Activated CD8-positive, alpha-beta T cell treated with anti-CD3 and anti-CD28 coated beads for 36 hours (primary cell): ENCODE measurements around the gene CDHR3. TPM values are rescaled to one million over a fixed set of nuclear protein-coding genes. Genes with fewer than 3 reads are reported as not detected.

Experiments
- ATAC-seq: fragments of 200-7000 bp; cut with Tn5 transposase; one replicate; pipeline ENCODE4 v1.10.0; 2021; ENCODE audit warnings: mild to moderate bottlenecking, moderate library complexity
- CTCF ChIA-PET: fragments of 350-600 bp; sonication (Branson Sonifier 250); formaldehyde crosslinking; loops from one replicate; lab custom pipeline; 2021; ENCODE audit warnings: antibody characterized with exemption; lab: Charles Lee
- POLR2A ChIA-PET: fragments of 350-600 bp; sonication (Branson Sonifier 250); formaldehyde crosslinking; loops from one replicate; lab custom pipeline; 2021; ENCODE audit warnings: antibody characterized with exemption; lab: Charles Lee
- DNase-seq: peaks from one replicate; pipeline ENCODE4 v3.0.0-alpha.2; 2020
- H3K27ac Mint-ChIP-seq: one replicate; pipeline ENCODE4 v1.8.0; 2021; ENCODE audit warnings: mild to moderate bottlenecking, mixed read lengths
- H3K27me3 Mint-ChIP-seq: one replicate; pipeline ENCODE4 v1.8.0; 2021; ENCODE audit warnings: mixed read lengths
- H3K36me3 Mint-ChIP-seq: one replicate; pipeline ENCODE4 v1.8.0; 2021; ENCODE audit warnings: low read depth, mixed read lengths
- H3K4me1 Mint-ChIP-seq: one replicate; pipeline ENCODE4 v1.8.0; 2021; ENCODE audit warnings: low read depth, mixed read lengths
- H3K4me3 Mint-ChIP-seq: one replicate; pipeline ENCODE4 v1.8.0; 2021; ENCODE audit warnings: mild to moderate bottlenecking, moderate library complexity, mixed read lengths
- H3K9me3 Mint-ChIP-seq: one replicate; pipeline ENCODE4 v1.8.0; 2021; ENCODE audit warnings: mixed read lengths
- CTCF ChIP-seq: fragments of 200-600 bp; IDR thresholded peaks from one replicate; pipeline ENCODE4 v1.8.0; 2022; ENCODE audit warnings: antibody characterized with exemption, mild to moderate bottlenecking
- intact Hi-C: fragments of 100-400 bp; cut with micrococcal nuclease; formaldehyde crosslinking; loops from one replicate; pipeline ENCODE4 v1.10.0; 2022
- total RNA-seq, 2 experiments: library from RNA; stranded (reverse); gene quantifications; one replicate each; pipeline ENCODE4 v1.2.3, GENCODE V29; 2021

Gene CDHR3
- total RNA-seq, 2 experiments from 2014 or later, result 0.58 to 0.74 TPM

GRCh38 chr7:106012935-106013439 is 49.9 kb downstream of the CDHR3 start:
- TF ChIP-seq CTCF, result no peak
- peaks cover 40% of the 10 kb centered on the region for H3K4me1 Mint-ChIP-seq
- H3K9me3 Mint-ChIP-seq, result peaks cover 6% of the 10 kb centered on the region
- H3K4me3 Mint-ChIP-seq, result no peak overlapping the region
- intact Hi-C loops, result loop anchor here (5.0 kb wide), 1 partner anchor 136 kb away; the partner anchor contains the start of gene ATXN7L1
- DNase-seq, result no peak
- H3K27me3 Mint-ChIP-seq, result peaks cover 2% of the 10 kb centered on the region
- ATAC-seq, result no peak
- no peaks in the 10 kb centered on the region for H3K36me3 Mint-ChIP-seq
- CTCF ChIA-PET, result interaction anchor here (0.9 to 1.8 kb wide), 2 partner anchors 45 to 252 kb away, joined by 3 to 7 read pairs; no protein-coding TSS in a partner anchor
- POLR2A ChIA-PET, result no interaction called here
- no peak overlapping the region for H3K27ac Mint-ChIP-seq

GRCh38 chr7:106015381-106016218 is 52.5 kb downstream of the CDHR3 start:
- no peak for TF ChIP-seq CTCF
- no peak overlapping the region for H3K4me3 Mint-ChIP-seq
- intact Hi-C loops, result no loop called here
- H3K36me3 Mint-ChIP-seq, result no peaks in the 10 kb centered on the region
- peaks cover 44% of the 10 kb centered on the region for H3K4me1 Mint-ChIP-seq
- ATAC-seq, result no peak
- no peak overlapping the region for H3K27ac Mint-ChIP-seq
- no peak for DNase-seq
- ChIA-PET CTCF (interaction anchor here (0.7 to 2.2 kb wide), 4 partner anchors 15 to 138 kb away, joined by 3 to 11 read pairs (median 4); partner anchors contain the start of gene ATXN7L1), POLR2A (interaction anchor here (1.0 kb wide), 1 partner anchor 81 kb away, joined by 3 read pairs; no protein-coding TSS in a partner anchor)
- peaks cover 2% of the 10 kb centered on the region for H3K27me3 Mint-ChIP-seq
- H3K9me3 Mint-ChIP-seq, result no peaks in the 10 kb centered on the region

DNA sequence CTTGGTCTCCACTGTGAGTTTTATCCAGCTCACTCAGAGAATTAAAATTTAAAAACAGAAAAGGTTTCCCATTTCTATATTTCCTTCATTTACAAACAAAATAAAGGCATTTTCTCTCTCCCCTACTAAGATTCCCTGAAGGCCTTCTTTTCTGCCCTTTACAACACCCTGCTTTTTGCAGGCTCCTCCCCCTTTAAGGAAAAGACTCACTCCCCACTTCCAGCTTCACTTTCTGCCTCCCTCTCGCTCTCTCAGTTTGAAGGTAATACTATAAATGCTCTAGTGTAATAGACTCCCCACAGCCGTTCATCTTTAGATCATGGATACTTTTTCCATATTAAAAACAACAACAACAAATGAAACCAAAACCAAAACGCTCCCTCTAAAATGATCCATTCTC is 53.3 kb downstream of the CDHR3 start:
- Mint-ChIP-seq H3K27ac (no peak overlapping the region), H3K36me3 (no peaks in the 10 kb centered on the region), H3K9me3 (no peaks in the 10 kb centered on the region), H3K27me3 (peaks cover 2% of the 10 kb centered on the region), H3K4me1 (peaks cover 50% of the 10 kb centered on the region), H3K4me3 (no peak overlapping the region)
- ATAC-seq, result no peak
- intact Hi-C loops, result no loop called here
- ChIA-PET POLR2A (interaction anchor here (1.0 kb wide), 1 partner anchor 80 kb away, joined by 3 read pairs; no protein-coding TSS in a partner anchor), CTCF (interaction anchor here (0.7 kb wide), 1 partner anchor 24 kb away, joined by 3 read pairs; no protein-coding TSS in a partner anchor)
- no peak for DNase-seq
- no peak for TF ChIP-seq CTCF

DNA sequence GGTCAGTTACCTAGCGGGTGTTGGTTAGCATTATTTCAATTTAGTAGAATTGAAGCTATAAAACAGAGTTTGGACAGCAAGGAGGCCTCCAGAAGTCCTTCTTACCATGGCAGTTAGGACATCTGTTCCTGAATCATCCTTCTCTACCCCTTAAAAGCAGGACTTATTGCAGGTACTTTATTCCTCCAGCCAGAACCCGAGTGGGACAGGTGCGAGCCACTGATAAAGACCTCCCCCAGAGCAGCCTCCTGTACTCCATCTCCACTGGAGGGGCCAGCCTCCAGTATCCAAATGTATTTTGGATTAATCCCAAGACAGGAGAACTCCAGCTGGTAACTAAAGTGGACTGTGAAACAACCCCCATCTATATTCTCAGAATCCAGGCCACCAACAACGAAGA is 54.6 kb downstream of the CDHR3 start:
- DNase-seq, result no peak
- Mint-ChIP-seq H3K4me3 (no peak overlapping the region), H3K9me3 (no peaks in the 10 kb centered on the region), H3K36me3 (no peaks in the 10 kb centered on the region), H3K27ac (no peak overlapping the region), H3K27me3 (no peaks in the 10 kb centered on the region), H3K4me1 (peaks cover 50% of the 10 kb centered on the region)
- ATAC-seq, result no peak
- intact Hi-C loops, result no loop called here
- POLR2A ChIA-PET, result no interaction called here
- TF ChIP-seq CTCF, result no peak
- CTCF ChIA-PET, result interaction anchor here (0.7 kb wide), 1 partner anchor 339 kb away, joined by 3 read pairs; no protein-coding TSS in a partner anchor
